Fibroblast of mammary gland (primary cell): ENCODE data around the gene ARL6IP5.

Experiments
- DNase-seq: peaks from one replicate; pipeline ENCODE4 v3.0.0-alpha.2; 2010; ENCODE audit warnings: low read depth
- H3K4me3 ChIP-seq: 2 replicates; pipeline ENCODE4 v1.5.1; 2011; ENCODE audit warnings: low read depth, mild to moderate bottlenecking, low read length, moderate library complexity; ENCODE audit not compliant: control insufficient read depth
- CTCF ChIP-seq: conservative IDR thresholded peaks from 2 replicates; pipeline ENCODE4 v1.5.1; 2011; ENCODE audit warnings: low read depth, low read length, inconsistent platforms; ENCODE audit not compliant: control insufficient read depth, insufficient read depth

ARL6IP5 gene

GRCh38 chr3:69144631-69145245, 60.0 kb downstream of the ARL6IP5 start:
- no peak overlapping the region for H3K4me3 ChIP-seq
- DNase-seq: no peak
- TF ChIP-seq CTCF: no peak

DNA sequence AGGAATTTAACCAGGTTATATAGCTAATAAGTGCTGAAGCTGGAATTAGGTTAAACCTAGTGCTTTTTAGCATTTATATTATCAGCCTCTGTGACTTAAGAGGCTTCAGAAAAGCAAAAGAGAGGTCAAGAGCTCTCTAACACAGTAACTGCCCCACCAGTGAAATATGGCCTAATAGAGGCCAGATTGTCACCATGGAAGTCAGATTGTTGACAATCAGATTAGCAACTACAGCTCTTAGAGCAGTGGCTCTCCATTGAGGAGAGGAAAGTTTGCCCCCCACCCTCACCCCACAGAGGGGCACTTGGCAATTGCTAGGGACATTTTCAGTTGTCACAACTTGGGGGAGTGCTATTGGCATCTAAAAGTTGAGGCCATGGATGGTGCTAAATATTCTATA, 61.0 kb downstream of the ARL6IP5 start:
- no peak for DNase-seq
- TF ChIP-seq CTCF: no peak
- H3K4me3 ChIP-seq: no peak overlapping the region

DNA sequence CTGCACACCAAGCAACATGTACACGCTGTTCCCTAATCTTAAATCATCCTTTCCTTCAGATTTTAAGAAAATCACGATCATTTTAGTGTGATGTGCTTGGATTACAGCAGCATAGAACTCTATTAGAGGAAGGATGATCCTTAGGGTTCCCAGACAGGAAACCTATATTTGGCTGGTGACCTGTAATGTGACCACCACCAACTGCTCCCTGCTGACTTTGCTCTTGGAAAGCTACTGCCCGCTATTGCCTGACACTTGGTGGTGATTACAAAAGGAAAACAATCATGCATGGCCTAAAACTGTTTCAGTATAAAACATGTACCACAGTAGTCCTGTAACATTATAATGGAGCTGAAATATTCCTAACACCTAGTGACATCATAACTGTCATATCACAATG, 64.8 kb downstream of the ARL6IP5 start:
- no peak for DNase-seq
- no peak overlapping the region for H3K4me3 ChIP-seq
- no peak for TF ChIP-seq CTCF
